Germinal center (tissue), 1 donor: ENCODE data around the gene CCDC85A.
A peak's percentile ranks its signal among the peaks of the same experiment; 100 is the strongest.
"Not testable (repeated sequence)": the region's sequence is repeated elsewhere in the genome, so short reads cannot be mapped to it uniquely, and the experiment has no call there.

Experiments used
- DNase-seq: peaks from one replicate; pipeline ENCODE4 v3.0.0; 2012; ENCODE audit warnings: mixed read lengths, low spot score

The CCDC85A gene

DNA sequence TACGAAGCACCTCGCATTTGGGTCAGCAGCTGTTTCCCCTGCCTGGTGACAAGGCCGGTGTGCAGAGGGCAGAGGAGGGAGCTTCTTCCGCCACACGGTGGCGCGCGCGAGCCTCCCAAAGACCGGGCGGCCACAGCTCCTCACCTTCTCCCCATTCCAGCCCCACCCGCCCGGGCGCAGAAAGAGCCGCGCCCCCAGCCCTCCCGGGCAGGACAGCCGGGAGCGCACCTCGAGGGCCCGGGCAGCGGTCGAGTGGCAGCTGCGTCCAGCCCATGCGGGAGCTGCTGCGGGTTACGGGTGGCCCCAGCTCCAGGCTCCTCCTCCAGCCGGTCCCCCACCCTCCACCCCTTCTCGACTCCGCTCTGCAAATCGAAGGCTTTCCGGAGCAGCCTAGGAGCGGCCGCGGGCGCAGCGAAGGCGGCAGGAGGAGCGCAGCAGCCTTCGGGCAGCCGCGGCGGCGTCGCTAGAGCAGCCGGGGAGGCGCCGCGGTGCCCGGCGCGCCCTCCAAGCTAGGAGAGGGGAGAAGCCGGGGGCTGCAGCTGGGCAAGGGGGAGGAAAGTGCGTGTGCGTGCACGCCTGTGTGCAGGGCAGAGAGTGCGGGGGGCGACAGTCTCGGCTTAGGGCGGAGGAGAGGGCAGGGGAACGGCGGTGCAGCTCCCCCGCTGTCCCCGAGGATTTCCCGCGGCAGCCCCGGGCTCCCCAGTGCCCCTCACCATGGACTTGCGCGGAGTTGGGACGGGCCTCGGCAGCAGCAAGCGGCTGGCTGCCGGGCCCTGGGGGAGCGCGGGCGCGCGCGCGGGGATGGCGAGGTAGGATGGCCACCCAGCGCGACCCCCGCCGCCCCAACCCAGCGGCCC is at the start of gene CCDC85A:
TSS of gene CCDC85A (plus strand) at position 348 of the 857 bp plus-strand sequence. CDS start 635 bp downstream, outside the sequence.
- DNase-seq, result peak; percentile 74

DNA sequence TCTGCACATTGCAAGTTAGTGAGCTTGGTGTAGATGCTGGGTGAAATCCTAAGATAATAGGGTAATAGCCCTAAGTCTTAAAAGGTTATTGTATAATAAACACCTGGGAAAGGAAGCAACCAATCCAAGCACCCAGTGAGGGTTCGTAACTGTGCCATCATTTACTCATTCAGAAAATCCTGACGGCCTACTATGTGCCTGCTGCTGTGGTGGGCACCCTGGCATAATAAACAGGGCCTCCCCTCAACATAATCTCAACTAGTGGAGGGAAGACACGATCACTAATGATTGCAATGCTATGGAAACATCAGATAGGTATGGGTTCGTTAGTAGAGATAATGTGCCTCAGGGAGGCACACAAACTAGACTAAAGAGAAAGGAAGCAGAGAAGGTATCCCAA is 48.9 kb upstream of the CCDC85A start:
- DNase-seq, result no peak

DNA sequence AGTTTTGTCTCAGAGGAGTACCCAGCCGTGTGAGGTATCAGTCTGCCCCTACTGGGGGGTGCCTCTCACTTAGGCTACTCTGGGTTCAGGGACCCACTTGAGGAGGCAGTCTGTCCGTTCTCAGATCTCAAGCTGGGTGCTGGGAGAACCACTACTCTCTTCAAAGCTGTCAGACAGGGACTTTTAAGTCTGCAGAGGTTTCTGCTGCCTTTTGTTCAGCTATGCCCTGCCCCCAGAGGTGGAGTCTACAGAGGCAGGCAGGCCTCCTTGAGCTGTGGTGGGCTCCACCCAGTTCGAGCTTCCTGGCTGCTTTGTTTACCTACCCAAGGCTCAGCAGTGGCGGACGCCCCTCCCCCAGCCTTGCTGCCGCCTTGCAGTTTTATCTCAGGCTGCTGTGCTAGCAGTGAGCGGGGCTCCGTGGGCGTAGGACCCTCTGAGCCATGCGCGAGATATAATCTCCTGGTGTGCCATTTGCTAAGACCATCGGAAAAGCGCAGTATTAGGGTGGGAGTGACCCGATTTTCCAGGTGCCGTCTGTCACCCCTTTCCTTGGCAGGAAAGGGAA is 41.2 kb upstream of the CCDC85A start:
- DNase-seq, result not testable (repeated sequence)

DNA sequence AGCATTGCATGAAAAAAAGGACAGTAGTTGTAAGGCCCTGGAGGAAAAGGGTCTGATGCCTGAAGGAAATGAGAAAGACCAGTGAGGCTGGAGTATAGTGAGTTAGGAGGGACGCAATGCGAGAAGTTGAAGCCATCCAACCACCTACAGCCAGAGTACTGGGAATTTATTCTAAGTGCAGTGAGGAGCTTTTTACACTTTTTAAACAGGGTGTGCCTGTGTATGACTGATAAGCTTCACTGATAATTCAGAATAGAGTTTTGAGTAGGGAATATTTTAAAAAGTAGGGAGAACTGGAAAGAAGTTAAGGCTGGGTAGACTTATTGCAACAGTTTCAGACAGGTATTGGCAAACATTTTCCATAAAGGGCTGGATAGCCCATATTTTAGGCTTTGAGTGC is 35.9 kb upstream of the CCDC85A start:
- no peak for DNase-seq

DNA sequence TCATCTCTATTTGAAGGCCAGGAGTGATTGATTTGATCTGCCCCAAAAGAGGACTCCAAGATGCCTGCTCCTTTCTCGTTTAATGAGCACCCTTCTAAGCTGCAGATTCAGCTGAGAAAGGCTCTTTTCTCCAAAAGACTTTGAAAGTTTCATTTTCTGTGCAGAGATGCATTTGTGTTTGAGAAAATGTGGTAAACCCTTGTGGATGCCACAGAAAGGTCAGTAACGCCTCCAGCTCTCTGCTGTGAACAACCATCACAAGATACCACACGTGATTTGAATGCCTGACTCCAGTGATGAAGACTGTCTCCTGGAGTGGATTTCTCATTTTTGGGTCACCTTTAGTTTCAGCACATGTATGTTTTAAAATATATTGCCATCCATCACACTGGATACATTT is 35.0 kb upstream of the CCDC85A start:
- no peak for DNase-seq

DNA sequence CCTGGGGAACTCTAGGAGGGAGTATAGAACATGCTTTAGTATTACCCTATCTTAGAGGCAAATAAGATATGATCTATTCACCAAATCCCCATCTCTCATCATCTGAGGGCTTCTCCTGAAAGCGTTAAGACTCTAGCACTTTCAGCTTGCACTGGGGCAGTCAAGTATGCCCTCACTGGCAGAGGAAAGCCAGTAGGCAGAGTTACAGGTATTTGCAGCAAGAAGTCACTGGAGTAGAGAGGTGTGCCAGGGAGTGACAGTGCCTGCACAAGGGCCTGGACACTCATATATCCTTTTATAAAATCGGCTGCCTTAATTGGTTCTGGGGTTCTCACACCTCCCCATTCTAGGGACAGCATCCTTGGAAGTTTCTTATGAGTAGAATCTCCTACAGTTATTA is 31.9 kb upstream of the CCDC85A start:
- no peak for DNase-seq

DNA sequence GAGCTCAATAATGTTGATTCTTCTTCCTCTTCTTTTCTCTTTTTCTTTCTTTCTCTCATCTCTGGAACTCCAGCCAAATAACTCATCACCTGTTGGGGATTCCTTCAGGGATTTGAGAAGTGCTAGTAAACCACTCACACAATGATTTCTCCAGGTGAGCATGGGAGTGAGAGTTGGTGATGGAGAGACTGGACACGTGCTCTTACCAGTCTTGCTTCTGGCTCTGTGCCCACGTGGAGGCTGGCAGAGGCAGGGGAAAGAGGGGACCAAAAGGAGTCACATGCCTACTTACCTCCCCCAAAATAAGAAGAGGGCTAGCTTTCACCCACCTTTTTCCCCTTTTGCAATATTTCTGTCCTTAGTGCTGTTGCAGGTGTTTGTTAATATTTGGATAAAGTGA is 28.6 kb upstream of the CCDC85A start:
- DNase-seq, result no peak

DNA sequence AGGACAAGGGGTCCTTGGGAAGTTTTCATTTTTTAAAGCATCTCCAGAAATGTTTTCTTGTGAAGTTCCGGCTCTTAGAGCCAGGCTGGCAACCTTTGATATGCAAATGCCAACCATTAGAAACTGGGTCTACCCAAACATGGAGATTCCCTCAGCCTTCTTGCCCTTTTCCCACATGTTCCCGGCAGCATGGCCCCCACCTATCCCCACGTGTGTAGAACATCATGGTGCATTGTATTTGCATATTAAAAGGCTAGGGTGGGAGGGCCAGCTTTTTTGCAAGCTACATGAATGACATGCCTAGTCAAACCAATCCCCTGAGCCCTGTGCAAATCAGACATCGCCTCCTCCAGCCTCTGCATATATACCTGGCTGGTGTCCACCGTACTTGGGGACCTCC is 23.9 kb upstream of the CCDC85A start:
- DNase-seq, result not testable (repeated sequence)

- DNase-seq, result no peak
Measured at GRCh38 chr2:56167616-56168562, 15.9 kb upstream of the CCDC85A start.

GRCh38 chr2:56169521-56169920 is 14.3 kb upstream of the CCDC85A start:
- no peak for DNase-seq

DNA sequence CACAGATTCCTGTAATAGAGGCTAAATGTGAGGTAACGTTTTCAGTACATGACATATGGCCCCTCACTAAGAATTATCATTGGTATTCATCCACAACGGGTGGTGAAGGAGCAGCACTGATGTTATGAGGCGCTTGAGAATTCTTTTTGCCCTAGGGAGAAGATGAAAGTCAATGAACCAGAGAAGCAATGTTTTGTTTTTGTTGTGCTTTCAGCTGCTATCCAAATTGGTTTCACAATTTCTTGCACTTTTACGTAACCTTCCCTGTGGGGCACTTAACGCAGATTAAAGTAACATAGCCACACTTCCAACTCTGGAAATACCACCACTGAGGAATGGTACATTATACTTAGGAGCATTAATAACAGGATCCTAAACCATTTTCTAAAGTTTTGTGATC is 13.3 kb upstream of the CCDC85A start:
- no peak for DNase-seq

DNA sequence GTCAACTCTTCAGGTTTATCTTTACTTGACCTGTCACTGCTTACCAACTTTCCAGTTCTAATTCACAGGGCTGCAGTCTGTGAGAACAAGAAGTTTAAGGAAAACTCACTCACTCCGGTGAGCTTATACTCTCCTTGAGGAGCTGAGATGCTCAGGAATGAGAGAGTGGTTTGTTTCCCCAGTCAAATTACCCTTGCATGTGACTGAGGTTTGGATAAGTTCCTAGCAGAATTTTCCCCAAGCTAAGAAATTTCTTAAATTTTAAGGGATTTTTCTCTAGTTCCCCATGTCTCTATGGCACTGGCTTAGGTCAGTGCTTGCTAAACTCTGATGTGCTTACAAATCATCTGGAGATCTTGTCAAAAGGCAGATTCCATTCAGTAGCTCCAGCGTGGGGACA is 12.8 kb upstream of the CCDC85A start:
- DNase-seq, result no peak

GRCh38 chr2:56175779-56176178 is 8.0 kb upstream of the CCDC85A start:
- DNase-seq, result no peak

GRCh38 chr2:56177420-56178220 is 6.2 kb upstream of the CCDC85A start:
- DNase-seq, result no peak

- DNase-seq, result no peak
Measured at GRCh38 chr2:56179931-56180330, 3.9 kb upstream of the CCDC85A start.

- no peak for DNase-seq
Measured at GRCh38 chr2:56182420-56182819, 1.4 kb upstream of the CCDC85A start.

GRCh38 chr2:56184500-56185011 is 766 bp downstream of the CCDC85A start:
- peak; percentile 12 for DNase-seq

- DNase-seq, result no peak
Measured at GRCh38 chr2:56185101-56185581, 1.4 kb downstream of the CCDC85A start.

DNA sequence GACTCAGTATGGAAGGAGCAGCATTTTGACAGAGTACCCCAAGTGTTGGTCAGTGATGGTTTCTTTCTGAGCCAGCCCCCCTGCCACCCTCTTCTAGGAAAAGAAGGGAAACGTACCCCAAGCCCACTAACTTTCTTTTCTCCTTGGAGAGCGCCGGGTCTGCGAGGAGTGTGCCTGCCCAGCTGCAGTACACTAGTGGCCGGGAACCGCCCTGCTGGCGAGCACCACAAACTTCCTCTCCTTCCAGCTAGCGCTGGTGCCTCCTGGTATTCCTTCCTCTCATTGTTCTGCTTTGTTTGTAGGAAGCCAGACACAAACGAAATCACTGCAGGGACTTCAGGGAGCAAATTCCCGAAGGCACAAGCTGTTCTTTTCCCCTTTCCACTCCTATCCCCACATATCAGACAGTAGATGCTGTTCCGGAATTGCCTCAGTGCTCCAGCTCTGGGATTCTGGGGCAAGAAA is 1.8 kb downstream of the CCDC85A start:
- DNase-seq, result no peak

DNA sequence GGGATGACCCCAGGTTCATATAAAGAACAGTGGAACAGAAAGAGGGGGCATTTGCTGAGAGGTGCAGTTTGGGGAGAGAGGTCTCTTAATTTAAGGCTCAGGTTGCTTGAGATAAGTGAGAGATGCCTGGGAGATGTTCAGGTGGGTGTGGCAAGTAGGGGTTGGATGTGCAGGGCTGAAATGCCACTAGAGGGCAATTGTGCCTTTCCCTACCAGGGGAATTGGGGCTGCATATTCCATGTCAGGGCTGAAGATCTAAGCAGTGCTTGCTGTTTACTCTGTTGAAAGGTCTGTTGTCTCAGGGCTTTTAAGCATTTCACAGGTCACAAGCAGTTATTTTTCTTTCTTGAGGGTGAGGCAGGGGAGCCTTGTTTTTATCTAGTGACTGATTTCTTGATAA is 7.8 kb downstream of the CCDC85A start:
- DNase-seq, result no peak

GRCh38 chr2:56192664-56193305 is 9.0 kb downstream of the CCDC85A start:
- DNase-seq, result no peak
